GM19467 (cell line): ENCODE results near the gene TMEM154.
A peak's percentile ranks its signal among the peaks of the same experiment; 100 is the strongest.
"Not testable (repeated sequence)": the region's sequence is repeated elsewhere in the genome, so short reads cannot be mapped to it uniquely, and the experiment has no call there.

Source experiments
- ATAC-seq: cut with Tn5 transposase; IDR thresholded peaks from one replicate; pipeline ENCODE4 v1.9.1; 2021; ENCODE audit warnings: mild to moderate bottlenecking, moderate library complexity; ENCODE audit not compliant: unreplicated experiment

TMEM154 gene

DNA sequence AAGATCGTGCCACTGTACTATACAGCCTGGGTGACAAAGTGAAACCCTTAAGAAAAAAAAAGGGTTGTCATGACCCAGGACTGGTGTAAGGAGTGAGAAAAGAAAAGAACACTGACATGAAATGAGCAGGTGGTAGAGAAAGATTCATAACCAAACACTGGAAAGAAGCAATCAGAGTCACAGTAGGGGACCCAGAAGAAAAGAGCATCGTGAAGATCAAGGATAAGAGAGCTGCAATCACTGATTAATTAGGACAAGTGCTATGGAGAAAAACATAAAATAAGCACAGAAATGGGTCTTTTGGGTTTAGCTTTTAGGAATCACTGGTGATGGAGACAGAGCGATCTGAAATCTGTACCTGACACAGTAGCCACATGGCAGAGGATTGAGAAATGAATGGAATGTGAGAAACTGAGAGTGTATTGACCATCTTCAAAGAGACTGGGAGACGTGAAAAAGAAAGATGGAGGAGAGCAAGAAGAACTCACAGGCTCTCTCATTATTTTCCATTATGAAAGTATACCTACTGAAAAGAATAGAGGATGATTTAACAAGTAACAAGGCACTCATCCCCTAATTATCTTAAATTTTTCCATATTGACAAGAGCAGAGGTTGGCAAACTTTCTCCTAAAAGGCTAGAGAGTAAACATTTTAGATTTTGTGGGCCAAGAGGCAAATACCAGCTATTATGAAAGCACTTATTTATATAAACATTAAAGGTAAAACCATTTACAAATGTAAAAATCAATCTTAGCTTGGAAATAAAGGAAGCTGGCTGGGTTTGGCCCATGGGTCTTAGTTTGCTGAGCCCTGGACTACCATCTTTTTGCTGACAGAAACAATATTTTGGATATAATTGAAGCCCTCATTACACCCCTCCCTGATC is 7.3 kb downstream of the TMEM154 start:
- ATAC-seq: no peak

DNA sequence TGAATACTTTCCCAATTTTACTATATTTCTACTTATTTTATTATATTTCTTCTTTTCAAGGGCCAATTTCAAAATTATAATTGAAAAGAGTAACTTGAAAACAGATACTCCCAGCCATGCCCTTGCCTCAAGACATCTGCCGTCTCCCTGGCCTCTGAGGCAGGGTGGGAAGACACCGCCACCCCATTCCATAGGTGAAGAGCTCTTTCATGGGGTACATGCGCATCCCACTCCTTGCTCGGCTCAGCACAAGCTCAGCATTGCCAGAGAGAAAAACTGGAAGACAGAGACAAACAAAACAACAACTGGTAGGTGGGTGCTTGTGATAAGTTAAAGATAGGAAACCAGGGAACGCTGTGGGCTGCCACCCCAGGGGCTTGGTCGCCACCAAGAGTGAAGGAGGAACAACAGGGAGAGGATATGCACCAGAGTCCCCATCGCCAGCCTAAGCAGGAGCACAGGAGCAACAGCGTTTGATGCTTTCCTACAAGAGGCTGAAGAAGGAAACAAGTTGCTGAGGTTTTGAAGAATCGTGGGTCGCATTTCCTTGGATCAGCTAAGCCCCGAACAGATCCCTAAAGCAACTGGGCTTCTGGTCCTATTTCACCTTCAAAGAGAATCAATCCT is 11.3 kb downstream of the TMEM154 start:
- ATAC-seq: no peak

DNA sequence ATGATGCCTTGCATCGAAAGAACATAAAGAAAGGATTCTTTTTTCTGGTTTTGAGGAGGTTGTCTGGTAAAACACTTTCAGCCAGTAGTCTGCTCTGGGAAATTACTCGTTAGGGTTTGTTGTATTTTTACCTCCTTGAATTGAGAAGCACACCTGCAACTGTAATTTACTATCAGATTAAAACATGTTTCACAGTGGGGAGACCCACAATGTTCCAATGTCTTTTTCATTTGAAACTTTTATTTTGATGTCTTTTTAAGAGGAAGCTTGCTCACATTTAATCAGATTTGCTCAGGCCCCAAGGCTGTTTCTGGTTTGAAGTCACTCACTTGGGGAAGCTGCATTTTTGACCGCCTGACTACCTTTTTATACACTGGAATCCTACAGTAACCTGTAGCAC is 12.0 kb downstream of the TMEM154 start:
- ATAC-seq: no peak

GRCh38 chr4:152666946-152667345 is 12.9 kb downstream of the TMEM154 start:
- no peak for ATAC-seq

- ATAC-seq: no peak
Measured at GRCh38 chr4:152665691-152666395, 14.0 kb downstream of the TMEM154 start.

DNA sequence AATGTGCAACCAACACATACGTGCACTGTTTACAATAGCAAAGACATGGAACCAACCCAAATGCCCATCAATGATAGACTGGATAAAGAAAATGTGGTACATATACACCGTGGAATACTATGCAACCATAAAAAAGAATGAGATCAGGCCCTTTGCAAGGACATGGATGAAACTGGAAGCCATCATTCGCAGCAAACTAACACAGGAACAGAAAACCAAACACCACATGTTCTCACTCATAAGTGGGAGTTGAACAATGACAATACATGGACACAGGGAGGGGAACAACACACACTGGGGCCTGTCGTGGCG is 15.8 kb downstream of the TMEM154 start:
- ATAC-seq: not testable (repeated sequence)

GRCh38 chr4:152663203-152664066 is 16.4 kb downstream of the TMEM154 start:
- ATAC-seq: peak; percentile 43

GRCh38 chr4:152661649-152662048 is 18.1 kb downstream of the TMEM154 start:
- no peak for ATAC-seq

DNA sequence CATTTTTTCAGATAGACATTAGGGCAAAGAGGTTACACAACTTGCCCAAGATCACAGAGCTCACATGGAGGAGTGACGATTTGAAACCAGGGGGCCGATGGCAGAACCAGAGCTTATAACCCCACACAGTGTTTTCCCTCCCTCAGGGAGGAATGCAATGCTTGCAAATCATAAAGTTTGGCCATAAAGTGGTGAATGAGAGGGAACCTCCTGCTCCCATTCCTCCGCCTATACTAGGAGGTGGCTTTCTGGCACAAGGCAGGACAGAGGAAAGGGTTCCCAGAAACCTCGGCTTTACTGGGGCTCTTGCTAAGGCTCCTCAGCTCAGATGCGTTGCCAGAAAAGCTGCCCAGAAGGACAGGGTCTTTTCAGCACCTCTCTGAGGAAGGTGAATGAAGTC is 19.3 kb downstream of the TMEM154 start:
- ATAC-seq: no peak

DNA sequence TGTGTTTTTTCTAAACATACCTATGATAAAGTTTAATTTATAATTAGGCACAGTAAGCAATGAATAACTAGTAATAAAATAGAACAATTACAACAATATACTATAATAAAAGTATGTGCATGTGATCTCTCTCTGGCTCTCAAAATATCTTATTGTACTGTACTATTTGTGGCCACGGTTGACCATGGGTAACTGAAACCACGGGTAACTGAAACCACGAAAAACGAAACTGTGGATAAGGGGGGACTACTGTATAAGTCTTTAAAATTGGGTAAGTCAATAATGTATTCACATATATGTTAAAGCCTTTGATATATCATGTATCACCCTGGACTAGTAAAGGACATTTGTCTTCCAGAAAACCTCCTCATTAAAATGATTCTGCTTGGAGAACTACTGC is 20.0 kb downstream of the TMEM154 start:
- no peak for ATAC-seq

- no peak for ATAC-seq
Measured at GRCh38 chr4:152657657-152658056, 22.1 kb downstream of the TMEM154 start.

DNA sequence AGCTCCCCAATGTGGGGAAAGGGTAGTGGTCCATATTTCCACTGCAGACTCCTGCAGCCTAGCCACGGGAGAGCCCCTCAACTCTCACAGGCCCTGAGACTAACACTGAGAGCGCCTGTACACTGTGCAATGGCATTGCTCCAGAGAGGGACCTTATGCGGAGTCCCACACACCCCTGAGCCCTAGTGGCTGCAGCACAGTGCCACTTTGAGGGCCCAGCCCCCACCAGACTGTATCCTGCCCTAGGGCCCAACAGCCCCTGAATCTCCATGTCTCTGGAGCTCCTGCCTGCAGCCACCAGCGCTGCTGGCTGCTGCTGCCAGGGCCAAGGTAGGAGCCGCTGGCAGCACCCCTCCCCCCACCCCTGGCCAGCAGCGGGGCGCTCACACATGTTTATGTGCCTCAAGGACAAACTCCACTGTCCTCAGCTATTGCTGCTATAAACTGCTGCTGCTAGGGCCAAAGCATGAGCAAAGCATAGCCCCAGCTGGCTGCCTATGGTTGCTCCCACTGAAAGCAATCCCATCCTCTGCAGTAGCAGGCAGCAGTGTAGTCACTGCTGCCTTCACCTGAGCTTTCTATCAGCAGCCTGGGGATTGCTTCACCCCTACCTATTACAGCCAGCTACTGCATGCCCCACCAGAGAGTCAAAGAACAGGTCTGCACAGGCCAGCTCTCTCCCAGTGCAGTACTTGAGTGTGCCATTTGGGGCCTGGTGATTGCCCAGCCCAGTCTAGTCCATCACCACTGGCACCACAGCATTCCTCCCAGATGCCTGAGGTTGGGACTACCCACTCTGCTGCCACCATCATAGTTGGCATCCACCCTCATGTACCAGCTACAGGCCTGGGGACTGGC is 24.3 kb downstream of the TMEM154 start:
- ATAC-seq: no peak

- ATAC-seq: no peak
Measured at GRCh38 chr4:152652102-152652501, 27.7 kb downstream of the TMEM154 start.

DNA sequence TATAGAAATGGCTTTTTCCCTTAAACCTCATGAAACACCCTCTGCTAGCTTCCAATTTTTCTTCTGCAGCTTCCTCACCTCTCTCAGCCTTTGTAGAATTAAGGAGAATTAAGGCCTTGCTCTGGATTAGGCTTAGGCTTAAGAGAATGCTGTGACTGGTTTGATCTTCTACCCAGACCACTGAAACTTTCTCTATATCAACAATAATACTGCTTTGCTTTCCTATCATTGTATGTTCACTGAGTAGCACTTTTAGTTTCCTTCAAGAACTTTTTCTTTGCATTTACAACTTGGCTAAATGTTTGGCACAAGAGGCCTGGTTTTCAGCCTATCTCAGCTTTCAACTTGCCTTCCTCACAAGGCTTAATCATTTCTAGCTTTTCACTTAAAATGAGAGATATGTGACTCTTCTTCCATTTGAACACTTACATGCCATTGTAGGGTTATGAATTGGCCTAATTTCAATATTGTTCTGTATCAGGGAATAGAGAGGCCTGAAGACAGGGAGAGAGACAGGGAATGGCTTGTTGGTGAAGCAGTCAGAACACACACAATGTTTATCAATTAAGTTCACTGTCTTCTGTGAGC is 28.2 kb downstream of the TMEM154 start:
- ATAC-seq: no peak

DNA sequence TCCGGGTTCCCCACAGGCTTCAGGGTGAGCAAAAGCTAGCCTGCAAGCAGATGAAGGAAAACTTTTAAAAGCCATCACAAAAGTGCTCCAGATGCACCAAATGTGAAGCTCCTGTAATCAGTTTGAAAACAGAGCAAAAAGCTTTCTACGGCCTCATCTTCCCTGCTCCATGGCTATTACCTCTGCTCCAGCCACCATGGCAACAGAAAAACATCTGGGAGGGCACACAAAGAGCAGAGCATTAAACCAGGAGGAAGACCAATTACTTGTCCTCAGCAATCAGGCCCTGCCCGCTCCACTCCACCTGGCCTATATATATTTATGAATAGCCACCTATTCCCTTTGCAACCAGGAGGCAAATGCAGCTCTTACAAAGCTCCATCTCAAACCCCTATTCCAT is 33.6 kb downstream of the TMEM154 start:
- no peak for ATAC-seq

- ATAC-seq: no peak
Measured at GRCh38 chr4:152644130-152644529, 35.7 kb downstream of the TMEM154 start.

- peak; percentile 86 for ATAC-seq
Measured at GRCh38 chr4:152643153-152644035, 36.4 kb downstream of the TMEM154 start.

GRCh38 chr4:152640058-152640921 is 39.5 kb downstream of the TMEM154 start:
- no peak for ATAC-seq
